Caki2 (cell line): ENCODE data around the gene NDUFA12. TPM values are rescaled to one million over a fixed set of nuclear protein-coding genes. Genes with fewer than 3 reads are reported as not detected.
"Not testable (repeated sequence)": the region's sequence is repeated elsewhere in the genome, so short reads cannot be mapped to it uniquely, and the experiment has no call there.

Experiments
- DNase-seq: peaks from one replicate; pipeline ENCODE4 v3.0.0-alpha.2; 2015; ENCODE audit warnings: low read depth
- in situ Hi-C: cut with HindIII; loops from 2 replicates; pipeline ENCODE4 v1.10.0; 2016; ENCODE audit warnings: low sequenced_read_pairs, low pct_unique_long_range_greater_than_20kb, mixed read lengths
- total RNA-seq: library from RNA; depleted of rRNA; stranded (reverse); fragments of >200 nt; shearing (Covaris generic); gene quantifications from 2 replicates; pipeline ENCODE4 v1.2.3, GENCODE V29; 2014; ENCODE audit warnings: low replicate concordance; rRNA removed

The NDUFA12 gene
- total RNA-seq = 104 and 132 TPM in 2 replicates

- in situ Hi-C loops = no loop called here
- peak; percentile 80 for DNase-seq
Observed at GRCh38 chr12:95003213-95003920, at the start of gene NDUFA12. TSS of gene NDUFA12 (minus strand) at chr12:95003697. CDS start at chr12:95003680, 17 bp downstream.

GRCh38 chr12:95051241-95051640 lies 47.7 kb upstream of the NDUFA12 start:
- in situ Hi-C loops = no loop called here
- DNase-seq = no peak

GRCh38 chr12:95037906-95038305 lies 34.4 kb upstream of the NDUFA12 start:
- no peak for DNase-seq

GRCh38 chr12:95034750-95035149 lies 31.3 kb upstream of the NDUFA12 start:
- no peak for DNase-seq
- in situ Hi-C loops = no loop called here

More at GRCh38 chr12:95037906-95038305, 34.4 kb upstream of the NDUFA12 start:
- in situ Hi-C loops = no loop called here

- in situ Hi-C loops = no loop called here
- peak; percentile 51 for DNase-seq
Observed at GRCh38 chr12:95022477-95022876, 19.0 kb upstream of the NDUFA12 start.

GRCh38 chr12:95017482-95017881 lies 14.0 kb upstream of the NDUFA12 start:
- in situ Hi-C loops = no loop called here
- no peak for DNase-seq

GRCh38 chr12:95016120-95016519 lies 12.6 kb upstream of the NDUFA12 start:
- no peak for DNase-seq
- in situ Hi-C loops = no loop called here

- DNase-seq = no peak
- in situ Hi-C loops = no loop called here
Observed at GRCh38 chr12:95014554-95014953, 11.1 kb upstream of the NDUFA12 start.

- in situ Hi-C loops = no loop called here
- no peak for DNase-seq
Observed at GRCh38 chr12:95006206-95006605, 2.7 kb upstream of the NDUFA12 start.

GRCh38 chr12:95004610-95005009 lies 1.1 kb upstream of the NDUFA12 start:
- in situ Hi-C loops = no loop called here
- DNase-seq = no peak

GRCh38 chr12:95003921-95004272 lies 400 bp upstream of the NDUFA12 start:
- in situ Hi-C loops = no loop called here
- DNase-seq = no peak

GRCh38 chr12:95002754-95003153 lies 743 bp downstream of the NDUFA12 start:
- DNase-seq = no peak
- in situ Hi-C loops = no loop called here

- DNase-seq = no peak
- in situ Hi-C loops = no loop called here
Observed at GRCh38 chr12:94998326-94998725, 5.2 kb downstream of the NDUFA12 start.

GRCh38 chr12:94997726-94998125 lies 5.8 kb downstream of the NDUFA12 start:
- no peak for DNase-seq
- in situ Hi-C loops = no loop called here

GRCh38 chr12:94997061-94997460 lies 6.4 kb downstream of the NDUFA12 start:
- no peak for DNase-seq
- in situ Hi-C loops = no loop called here

- in situ Hi-C loops = no loop called here
- peak; percentile 21 for DNase-seq
Observed at GRCh38 chr12:94994312-94994711, 9.2 kb downstream of the NDUFA12 start.

GRCh38 chr12:94993855-94994254 lies 9.6 kb downstream of the NDUFA12 start:
- DNase-seq, in situ Hi-C loops: not testable (repeated sequence)

- in situ Hi-C loops = no loop called here
- no peak for DNase-seq
Observed at GRCh38 chr12:94990222-94990621, 13.3 kb downstream of the NDUFA12 start.

- DNase-seq = no peak
- in situ Hi-C loops = no loop called here
Observed at GRCh38 chr12:94988471-94988870, 15.0 kb downstream of the NDUFA12 start.

- in situ Hi-C loops = no loop called here
- no peak for DNase-seq
Observed at GRCh38 chr12:94987801-94988200, 15.7 kb downstream of the NDUFA12 start.
